DOHH2 (cell line): Measurements from ENCODE around the gene PLBD2.

Experiments
- H3F3A ChIP-seq: fragments of 200-600 bp; sonication (generic), shearing (Covaris generic); 2 replicates; pipeline ENCODE4 v1.6.0; 2016; ENCODE audit warnings: antibody characterized with exemption, mild to moderate bottlenecking; ENCODE audit not compliant: control insufficient read depth, insufficient read depth
- H3K27ac ChIP-seq: fragments of 200-600 bp; sonication (generic); 2 replicates; pipeline ENCODE4 v1.5.1; 2014; ENCODE audit warnings: low read depth, mild to moderate bottlenecking, low read length, moderate library complexity
- H3K27me3 ChIP-seq: fragments of 200-600 bp; sonication (generic); 2 replicates; pipeline ENCODE4 v1.6.1; 2014; ENCODE audit warnings: mild to moderate bottlenecking, low read length, mixed read lengths; ENCODE audit not compliant: control insufficient read depth
- H3K36me3 ChIP-seq: fragments of 200-600 bp; sonication (generic); 2 replicates; pipeline ENCODE4 v1.6.1; 2014; ENCODE audit warnings: mild to moderate bottlenecking, low read length, moderate library complexity, mixed read lengths; ENCODE audit not compliant: control insufficient read depth
- H3K4me1 ChIP-seq: fragments of 200-600 bp; sonication (generic); 2 replicates; pipeline ENCODE4 v1.6.1; 2014; ENCODE audit warnings: mild to moderate bottlenecking, low read length, mixed read lengths; ENCODE audit not compliant: control insufficient read depth
- H3K4me2 ChIP-seq: fragments of 200-600 bp; sonication (generic); 2 replicates; pipeline ENCODE4 v1.6.0; 2014; ENCODE audit warnings: mild to moderate bottlenecking, low read length, moderate library complexity
- H3K4me3 ChIP-seq: fragments of 200-600 bp; sonication (generic); 2 replicates; pipeline ENCODE4 v1.5.1; 2014; ENCODE audit warnings: mild to moderate bottlenecking, low read length, mixed read lengths
- H3K79me2 ChIP-seq: fragments of 200-600 bp; sonication (generic); 2 replicates; pipeline ENCODE4 v1.6.1; 2014; ENCODE audit warnings: mild to moderate bottlenecking, low read length, mixed read lengths; ENCODE audit not compliant: control insufficient read depth
- H3K9me2 ChIP-seq: fragments of 200-600 bp; sonication (generic); replicated peaks from 2 replicates; pipeline ENCODE4 v1.6.1; 2014; ENCODE audit warnings: mild to moderate bottlenecking, low read length, mixed read lengths; ENCODE audit not compliant: control insufficient read depth
- H3K9me3 ChIP-seq: fragments of 200-600 bp; sonication (generic); 2 replicates; pipeline ENCODE4 v1.6.1; 2014; ENCODE audit warnings: antibody characterized with exemption, low read length, mixed read lengths; ENCODE audit not compliant: control insufficient read depth, insufficient read depth
- H4K20me1 ChIP-seq: fragments of 200-600 bp; sonication (generic); 2 replicates; pipeline ENCODE4 v1.6.0; 2014; ENCODE audit warnings: low read depth, mild to moderate bottlenecking, antibody characterized with exemption, low read length, moderate library complexity; ENCODE audit not compliant: control insufficient read depth, insufficient read depth
- CTCF ChIP-seq: fragments of 200-600 bp; sonication (generic); IDR thresholded peaks from one replicate; pipeline ENCODE4 v1.5.1; 2014; ENCODE audit warnings: antibody characterized with exemption, mild to moderate bottlenecking, low read depth, low read length; ENCODE audit not compliant: poor library complexity, severe bottlenecking
- EZH2phosphoT487 ChIP-seq: fragments of 200-600 bp; sonication (generic); IDR thresholded peaks from 2 replicates; pipeline ENCODE4 v1.6.1; 2017; ENCODE audit warnings: borderline replicate concordance, mild to moderate bottlenecking, antibody characterized with exemption, low read length, moderate library complexity, mixed read lengths

Gene PLBD2

GRCh38 chr12:113388351-113388750 is 30.0 kb downstream of the PLBD2 start:
- H4K20me1 ChIP-seq = no peaks in the 10 kb centered on the region
- no peaks in the 10 kb centered on the region for H3K27me3 ChIP-seq
- H3K4me1 ChIP-seq = peaks cover 3% of the 10 kb centered on the region; the same call in 1 of the 2 replicates
- no peak for TF ChIP-seq CTCF
- TF ChIP-seq EZH2phosphoT487 = no peak
- no peaks in the 10 kb centered on the region for H3K79me2 ChIP-seq
- H3F3A ChIP-seq = no peaks in the 10 kb centered on the region
- no peaks in the 10 kb centered on the region for H3K36me3 ChIP-seq
- no peaks in the 10 kb centered on the region for H3K9me2 ChIP-seq
- no peak overlapping the region for H3K4me2 ChIP-seq
- no peak overlapping the region for H3K4me3 ChIP-seq
- H3K27ac ChIP-seq = no peak overlapping the region
- H3K9me3 ChIP-seq = no peaks in the 10 kb centered on the region

- no peak overlapping the region for H3K27ac ChIP-seq
- H3K27me3 ChIP-seq = no peaks in the 10 kb centered on the region
- no peak for TF ChIP-seq CTCF
- TF ChIP-seq EZH2phosphoT487 = no peak
- no peaks in the 10 kb centered on the region for H3K9me3 ChIP-seq
- no peaks in the 10 kb centered on the region for H3K79me2 ChIP-seq
- H3K4me3 ChIP-seq = no peak overlapping the region
- no peaks in the 10 kb centered on the region for H3K36me3 ChIP-seq
- peaks cover 6% of the 10 kb centered on the region; the same call in 1 of the 2 replicates for H3K4me1 ChIP-seq
- no peaks in the 10 kb centered on the region for H3F3A ChIP-seq
- no peak overlapping the region for H3K4me2 ChIP-seq
- no peaks in the 10 kb centered on the region for H4K20me1 ChIP-seq
- no peaks in the 10 kb centered on the region for H3K9me2 ChIP-seq
These were observed 32.0 kb downstream of the PLBD2 start for GRCh38 chr12:113390064-113391043.

- H3K27me3 ChIP-seq = no peaks in the 10 kb centered on the region
- H3F3A ChIP-seq = no peaks in the 10 kb centered on the region
- H3K4me2 ChIP-seq = no peak overlapping the region
- TF ChIP-seq EZH2phosphoT487 = no peak
- TF ChIP-seq CTCF = no peak
- peaks cover 6% of the 10 kb centered on the region; the same call in 1 of the 2 replicates for H3K4me1 ChIP-seq
- H4K20me1 ChIP-seq = no peaks in the 10 kb centered on the region
- H3K36me3 ChIP-seq = no peaks in the 10 kb centered on the region
- H3K9me2 ChIP-seq = no peaks in the 10 kb centered on the region
- H3K27ac ChIP-seq = no peak overlapping the region
- no peaks in the 10 kb centered on the region for H3K9me3 ChIP-seq
- no peaks in the 10 kb centered on the region for H3K79me2 ChIP-seq
- H3K4me3 ChIP-seq = no peak overlapping the region
These were observed 32.8 kb downstream of the PLBD2 start for GRCh38 chr12:113391145-113391544.
